ENCODE measurements around the gene ANKRD27. TPM values are rescaled to one million over a fixed set of nuclear protein-coding genes. Genes with fewer than 3 reads are reported as not detected.

Gene ANKRD27
- total and polyA plus RNA-seq, 10 of the 15 experiments (the other 5 are each of a cell fraction or from before 2014, with no cell fraction given): 2.8 to 49.9 (median 28.5) TPM

DNA sequence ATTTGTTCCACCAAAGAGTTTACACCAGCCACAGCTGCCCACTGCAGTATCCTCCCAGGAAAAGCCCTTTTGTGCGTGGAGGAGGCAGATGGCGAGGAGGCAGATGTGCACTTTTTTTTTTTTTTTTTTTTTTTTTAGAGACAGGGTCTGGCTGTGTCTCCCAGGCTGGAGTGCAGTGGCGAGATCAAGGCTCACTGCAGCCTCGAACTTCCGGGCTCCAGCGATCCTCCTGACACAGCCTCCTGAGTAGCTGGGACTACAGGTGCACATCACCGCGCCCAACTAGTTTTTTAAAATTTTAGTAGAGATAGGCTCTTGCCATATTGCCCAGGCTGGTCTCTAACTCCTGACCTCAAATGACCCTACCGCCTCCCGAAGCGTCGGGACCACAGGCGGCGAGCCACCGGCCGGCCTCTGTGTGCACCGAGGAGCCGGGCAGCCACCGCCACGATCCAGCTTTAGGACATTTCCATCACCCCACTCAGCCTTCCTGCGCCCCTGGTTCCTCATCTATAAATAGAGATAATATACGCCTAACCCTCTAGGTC, 94.6 kb downstream of the ANKRD27 start:
- DNase-seq (ENCODE audit: low read depth, low spot score): no peak
- 27% methylated on average over 22 of the region's 22 CpGs for WGBS (ENCODE audit: insufficient coverage, insufficient replicate concordance, low lambda C conversion rate, missing lambda C conversion rate)
- Histone ChIP-seq H3K9me3 (replicated peaks; ENCODE audit: control insufficient read depth, insufficient read depth, low read length) (no peaks in the 10 kb centered on the region), H3K4me1 (ENCODE audit: control insufficient read depth, insufficient read depth, low read length) (0 out of 2 replicates have a peak, but pooled peaks cover 5% of the 10 kb centered on the region), H2AFZ (ENCODE audit: control insufficient read depth, low read depth, low read length) (peak overlapping the region; percentile 94), H3K27me3 (replicated peaks in 1 of 2; ENCODE audit: control insufficient read depth in 2 of 2, insufficient read depth in 2 of 2, low read length in 1 of 2) (no peaks in the 10 kb centered on the region), H3K9ac (ENCODE audit: control insufficient read depth, insufficient read depth, low read length) (no peak overlapping the region; the same call in 1 of the 2 replicates), H3K27ac (ENCODE audit: control insufficient read depth, insufficient read depth) (no peak overlapping the region), H3K79me2 (ENCODE audit: control insufficient read depth, insufficient read depth, low read length) (peaks cover 24% of the 10 kb centered on the region), H4K20me1 (ENCODE audit: control insufficient read depth, insufficient read depth) (no peaks in the 10 kb centered on the region), H3K4me3 (peak overlapping the region; percentile 69), H3K36me3 (ENCODE audit: control insufficient read depth in 2 of 2, insufficient read depth in 2 of 2, low read length in 1 of 2) (peaks cover 0 to 8% of the 10 kb centered on the region in 2 experiments; a peak in 3 of 4 replicates), H3K4me2 (ENCODE audit: control insufficient read depth, insufficient read depth) (peak overlapping the region; percentile 66)
- peak; percentile 43 for ATAC-seq
- SMC1A ChIA-PET (ENCODE audit: uncharacterized antibody, unreplicated experiment): interaction anchor here (0.7 kb wide), 1 partner anchor 242 kb away, joined by 3 read pairs; no protein-coding TSS in a partner anchor
- FAIRE-seq: no peak
- POLR2A ChIA-PET: interaction anchor here (0.5 to 1.1 kb wide), 5 partner anchors 13 to 617 kb away, joined by 3 to 6 read pairs (median 4); no protein-coding TSS in a partner anchor
- in situ Hi-C loops (cut with MboI): loop anchor here (10.0 kb wide), 1 partner anchor 176 kb away; the partner anchor contains the start of gene DPY19L3
- BruUV-seq (replicated peaks): no TSS peak
- CTCF ChIA-PET: interaction anchor here (1.1 kb wide), 1 partner anchor 396 kb away, joined by 3 read pairs; no protein-coding TSS in a partner anchor
- intact Hi-C loops (cut with micrococcal nuclease; ENCODE audit: unreplicated experiment): loop anchor here (2.0 to 10.0 kb wide), 4 partner anchors 112 to 394 kb away; partner anchors contain the start of genes CEP89, DPY19L3, FAAP24 and ZNF507
- RAD21 ChIA-PET (ENCODE audit: unreplicated experiment): interaction anchor here (0.6 kb wide), 1 partner anchor 20 kb away, joined by 3 read pairs; no protein-coding TSS in a partner anchor
- TF ChIP-seq KLF5 (IDR thresholded peaks at IDR 0.05; ENCODE audit: partially characterized antibody) (no peak), SUPT20H (IDR thresholded peaks at IDR 0.05; ENCODE audit: borderline replicate concordance, control insufficient read depth, low read depth, low read length) (no peak), NFXL1 (IDR thresholded peaks at IDR 0.05; ENCODE audit: borderline replicate concordance) (no peak), RFX5 (IDR thresholded peaks at IDR 0.05; ENCODE audit: low read depth, low read length) (no peak), CBX5 (IDR thresholded peaks at IDR 0.05; ENCODE audit: low read depth) (no peak), POU2F2 (IDR thresholded peaks at IDR 0.05; ENCODE audit: borderline replicate concordance, low read depth, low read length) (no peak), TCF7 (IDR thresholded peaks at IDR 0.05; ENCODE audit: borderline replicate concordance) (no peak), RELA (IDR thresholded peaks at IDR 0.05; ENCODE audit: borderline replicate concordance, partially characterized antibody) (no peak), MYB (IDR thresholded peaks at IDR 0.05; ENCODE audit: borderline replicate concordance, low read depth, low read length) (no peak), NR2F1 (conservative IDR thresholded peaks at IDR 0.05) (peak; percentile 60), SPI1 (IDR thresholded peaks at IDR 0.05; ENCODE audit: borderline replicate concordance, insufficient read depth, low read depth, low read length) (no peak), CREB1 (IDR thresholded peaks at IDR 0.05; ENCODE audit: low read depth) (no peak), ZNF384 (IDR thresholded peaks at IDR 0.05; ENCODE audit: borderline replicate concordance, low read depth, low read length) (no peak)
- TF ChIP-seq, protein P1, sequence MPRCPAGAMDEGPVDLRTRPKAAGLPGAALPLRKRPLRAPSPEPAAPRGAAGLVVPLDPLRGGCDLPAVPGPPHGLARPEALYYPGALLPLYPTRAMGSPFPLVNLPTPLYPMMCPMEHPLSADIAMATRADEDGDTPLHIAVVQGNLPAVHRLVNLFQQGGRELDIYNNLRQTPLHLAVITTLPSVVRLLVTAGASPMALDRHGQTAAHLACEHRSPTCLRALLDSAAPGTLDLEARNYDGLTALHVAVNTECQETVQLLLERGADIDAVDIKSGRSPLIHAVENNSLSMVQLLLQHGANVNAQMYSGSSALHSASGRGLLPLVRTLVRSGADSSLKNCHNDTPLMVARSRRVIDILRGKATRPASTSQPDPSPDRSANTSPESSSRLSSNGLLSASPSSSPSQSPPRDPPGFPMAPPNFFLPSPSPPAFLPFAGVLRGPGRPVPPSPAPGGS (IDR thresholded peaks at IDR 0.05; ENCODE audit: borderline replicate concordance, insufficient read depth, low read depth, low read length, poor library complexity, severe bottlenecking): no peak
- TF ChIP-seq, protein P2, sequence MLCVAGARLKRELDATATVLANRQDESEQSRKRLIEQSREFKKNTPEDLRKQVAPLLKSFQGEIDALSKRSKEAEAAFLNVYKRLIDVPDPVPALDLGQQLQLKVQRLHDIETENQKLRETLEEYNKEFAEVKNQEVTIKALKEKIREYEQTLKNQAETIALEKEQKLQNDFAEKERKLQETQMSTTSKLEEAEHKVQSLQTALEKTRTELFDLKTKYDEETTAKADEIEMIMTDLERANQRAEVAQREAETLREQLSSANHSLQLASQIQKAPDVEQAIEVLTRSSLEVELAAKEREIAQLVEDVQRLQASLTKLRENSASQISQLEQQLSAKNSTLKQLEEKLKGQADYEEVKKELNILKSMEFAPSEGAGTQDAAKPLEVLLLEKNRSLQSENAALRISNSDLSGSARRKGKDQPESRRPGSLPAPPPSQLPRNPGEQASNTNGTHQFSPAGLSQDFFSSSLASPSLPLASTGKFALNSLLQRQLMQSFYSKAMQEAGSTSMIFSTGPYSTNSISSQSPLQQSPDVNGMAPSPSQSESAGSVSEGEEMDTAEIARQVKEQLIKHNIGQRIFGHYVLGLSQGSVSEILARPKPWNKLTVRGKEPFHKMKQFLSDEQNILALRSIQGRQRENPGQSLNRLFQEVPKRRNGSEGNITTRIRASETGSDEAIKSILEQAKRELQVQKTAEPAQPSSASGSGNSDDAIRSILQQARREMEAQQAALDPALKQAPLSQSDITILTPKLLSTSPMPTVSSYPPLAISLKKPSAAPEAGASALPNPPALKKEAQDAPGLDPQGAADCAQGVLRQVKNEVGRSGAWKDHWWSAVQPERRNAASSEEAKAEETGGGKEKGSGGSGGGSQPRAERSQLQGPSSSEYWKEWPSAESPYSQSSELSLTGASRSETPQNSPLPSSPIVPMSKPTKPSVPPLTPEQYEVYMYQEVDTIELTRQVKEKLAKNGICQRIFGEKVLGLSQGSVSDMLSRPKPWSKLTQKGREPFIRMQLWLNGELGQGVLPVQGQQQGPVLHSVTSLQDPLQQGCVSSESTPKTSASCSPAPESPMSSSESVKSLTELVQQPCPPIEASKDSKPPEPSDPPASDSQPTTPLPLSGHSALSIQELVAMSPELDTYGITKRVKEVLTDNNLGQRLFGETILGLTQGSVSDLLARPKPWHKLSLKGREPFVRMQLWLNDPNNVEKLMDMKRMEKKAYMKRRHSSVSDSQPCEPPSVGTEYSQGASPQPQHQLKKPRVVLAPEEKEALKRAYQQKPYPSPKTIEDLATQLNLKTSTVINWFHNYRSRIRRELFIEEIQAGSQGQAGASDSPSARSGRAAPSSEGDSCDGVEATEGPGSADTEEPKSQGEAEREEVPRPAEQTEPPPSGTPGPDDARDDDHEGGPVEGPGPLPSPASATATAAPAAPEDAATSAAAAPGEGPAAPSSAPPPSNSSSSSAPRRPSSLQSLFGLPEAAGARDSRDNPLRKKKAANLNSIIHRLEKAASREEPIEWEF (IDR thresholded peaks at IDR 0.05; ENCODE audit: insufficient replicate concordance, low read depth, low read length): no peak

All from GM12878 (cell line).